Subcutaneous adipose tissue (tissue), 4 donors: ENCODE results near the gene CHST8. TPM values are rescaled to one million over a fixed set of nuclear protein-coding genes. Genes with fewer than 3 reads are reported as not detected.

Experiments used
- total RNA-seq, 4 donors: library from RNA; depleted of rRNA; stranded (reverse); fragments of >200 nt; gene quantifications; one replicate each; pipeline ENCODE4 v1.1.0, GENCODE V29; 2016
- TF ChIP-seq, protein P1 (sequence below): fragments of 450-650 bp; IDR thresholded peaks from one replicate; pipeline ENCODE4 v1.5.1; 2016; ENCODE audit warnings: low read depth, mild to moderate bottlenecking, control low read depth, antibody characterized with exemption, moderate library complexity

CHST8 gene
- total RNA-seq, 4 donors from 2014 or later, result 0.49 to 4.0 (median 0.70) TPM

DNA sequence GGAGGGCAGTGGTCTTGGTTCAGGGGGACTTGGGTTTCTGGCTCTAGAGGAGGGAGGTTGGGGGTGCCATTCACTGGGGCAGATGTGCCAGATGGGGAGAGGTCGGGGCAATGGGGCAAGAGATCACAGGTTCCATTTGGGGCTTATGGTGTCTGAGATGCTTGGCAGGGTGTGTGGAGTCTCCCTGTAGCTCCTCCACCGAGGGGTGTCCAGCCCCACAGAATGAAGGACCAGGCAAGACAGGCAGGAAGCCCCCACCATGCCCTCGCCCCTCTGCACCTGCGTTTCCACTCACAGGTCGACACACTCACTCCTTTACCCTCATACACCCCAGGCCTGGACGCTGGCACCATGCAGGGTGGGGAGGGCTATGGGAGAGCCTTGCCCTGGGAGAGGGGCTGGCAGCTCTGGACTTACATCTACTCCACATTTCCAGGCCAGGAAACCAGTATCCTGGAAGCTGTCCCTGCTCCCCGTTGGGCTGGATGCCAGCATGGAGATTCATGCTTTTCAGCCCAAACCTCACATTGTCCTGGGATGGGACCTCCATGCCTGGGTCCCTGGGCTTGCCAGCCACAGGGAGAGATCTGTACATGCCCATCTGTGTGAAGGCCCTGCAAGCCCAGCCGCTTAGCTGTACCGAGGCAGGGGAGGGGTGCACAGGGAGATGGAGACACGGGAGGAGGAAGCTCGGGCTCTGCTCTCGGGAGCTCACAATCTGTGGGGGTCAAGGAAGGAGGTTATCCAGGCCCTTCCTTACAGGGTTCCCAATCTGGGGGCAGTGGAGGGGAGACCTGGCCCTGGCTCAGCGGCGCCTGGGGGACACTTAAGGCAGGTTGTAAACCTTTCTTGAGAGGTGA lies 77.1 kb downstream of the CHST8 start:
- TF ChIP-seq, protein P1, sequence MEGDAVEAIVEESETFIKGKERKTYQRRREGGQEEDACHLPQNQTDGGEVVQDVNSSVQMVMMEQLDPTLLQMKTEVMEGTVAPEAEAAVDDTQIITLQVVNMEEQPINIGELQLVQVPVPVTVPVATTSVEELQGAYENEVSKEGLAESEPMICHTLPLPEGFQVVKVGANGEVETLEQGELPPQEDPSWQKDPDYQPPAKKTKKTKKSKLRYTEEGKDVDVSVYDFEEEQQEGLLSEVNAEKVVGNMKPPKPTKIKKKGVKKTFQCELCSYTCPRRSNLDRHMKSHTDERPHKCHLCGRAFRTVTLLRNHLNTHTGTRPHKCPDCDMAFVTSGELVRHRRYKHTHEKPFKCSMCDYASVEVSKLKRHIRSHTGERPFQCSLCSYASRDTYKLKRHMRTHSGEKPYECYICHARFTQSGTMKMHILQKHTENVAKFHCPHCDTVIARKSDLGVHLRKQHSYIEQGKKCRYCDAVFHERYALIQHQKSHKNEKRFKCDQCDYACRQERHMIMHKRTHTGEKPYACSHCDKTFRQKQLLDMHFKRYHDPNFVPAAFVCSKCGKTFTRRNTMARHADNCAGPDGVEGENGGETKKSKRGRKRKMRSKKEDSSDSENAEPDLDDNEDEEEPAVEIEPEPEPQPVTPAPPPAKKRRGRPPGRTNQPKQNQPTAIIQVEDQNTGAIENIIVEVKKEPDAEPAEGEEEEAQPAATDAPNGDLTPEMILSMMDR, result no peak

DNA sequence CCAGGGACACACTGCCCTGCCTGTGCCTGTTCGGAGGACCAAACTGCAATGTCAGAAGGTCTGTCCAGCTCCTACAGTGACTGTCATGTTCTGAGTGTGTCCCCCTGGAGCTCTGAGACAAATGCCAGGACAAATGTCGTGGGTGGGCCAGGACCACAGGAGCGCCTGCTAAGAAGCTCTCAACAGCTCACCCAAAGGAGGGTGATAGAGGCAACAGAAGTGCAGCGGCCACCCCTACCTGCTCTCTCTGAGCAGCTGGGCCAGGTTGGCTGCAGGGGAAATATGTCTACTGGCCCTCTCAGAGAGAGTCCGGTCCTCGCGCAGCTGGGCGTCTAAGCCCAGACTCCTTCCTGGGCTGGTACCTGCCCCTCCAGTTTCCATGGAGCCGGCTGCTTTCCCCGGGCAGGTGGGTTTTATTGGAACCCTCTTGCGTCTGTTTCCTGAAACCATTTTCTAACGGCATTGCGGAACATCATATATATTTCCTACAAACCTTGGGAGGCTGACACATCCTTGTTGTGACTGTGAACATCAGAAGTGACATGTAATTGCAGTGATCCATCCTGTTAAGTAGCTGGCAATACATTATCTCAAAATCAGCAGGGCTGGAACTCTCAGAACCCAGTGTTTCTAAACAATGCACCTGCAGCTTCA lies 78.1 kb downstream of the CHST8 start:
- TF ChIP-seq, protein P1, result no peak

DNA sequence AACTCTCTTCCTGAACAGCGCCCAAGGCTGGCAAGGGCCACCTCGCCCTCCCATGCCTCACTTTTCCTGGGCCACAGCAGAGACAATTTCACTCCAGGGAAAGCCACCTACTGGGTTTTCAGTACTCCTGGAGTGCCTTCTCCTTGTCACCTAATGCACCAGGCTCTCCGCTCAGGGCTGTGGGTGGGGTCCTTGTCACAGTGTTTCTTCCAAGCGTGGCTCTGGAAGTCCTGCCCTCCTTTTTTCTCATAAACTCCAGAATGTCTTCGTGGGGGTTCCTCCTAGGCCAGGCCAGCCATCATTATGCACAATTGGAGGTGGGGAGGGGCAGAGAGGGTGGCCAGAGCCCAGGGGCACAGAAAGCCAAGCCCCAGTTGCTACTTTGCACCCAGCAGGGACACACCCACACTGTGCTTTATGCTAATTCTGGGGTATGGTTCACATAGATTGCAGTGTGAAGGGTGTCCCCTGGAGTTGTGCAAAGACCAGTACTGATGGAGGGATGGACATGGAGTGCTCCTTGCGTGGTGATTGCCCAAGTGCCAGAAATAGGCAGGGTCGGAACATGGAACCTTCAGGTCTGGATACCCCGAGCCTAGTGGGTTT lies 78.8 kb downstream of the CHST8 start:
- TF ChIP-seq, protein P1, result no peak

DNA sequence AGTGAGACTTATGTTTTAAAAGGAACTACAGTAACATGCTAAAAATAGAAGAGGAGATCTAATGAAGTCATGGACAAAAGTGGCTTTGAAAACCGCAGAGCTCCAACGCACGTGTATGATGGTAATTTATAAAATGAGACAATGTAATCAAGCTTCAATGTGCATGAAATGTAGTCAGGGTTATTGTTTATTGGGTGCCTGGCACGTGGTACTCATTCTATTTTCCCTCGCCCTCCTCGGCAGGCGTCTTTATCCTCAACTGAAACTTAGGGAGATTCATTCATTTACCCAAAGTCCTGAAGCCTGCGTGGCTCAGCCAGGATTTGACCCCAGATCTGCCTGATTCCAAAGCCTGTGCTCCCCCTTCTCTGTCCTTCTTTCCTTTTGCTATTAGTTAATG lies 79.8 kb downstream of the CHST8 start:
- TF ChIP-seq, protein P1, result no peak

DNA sequence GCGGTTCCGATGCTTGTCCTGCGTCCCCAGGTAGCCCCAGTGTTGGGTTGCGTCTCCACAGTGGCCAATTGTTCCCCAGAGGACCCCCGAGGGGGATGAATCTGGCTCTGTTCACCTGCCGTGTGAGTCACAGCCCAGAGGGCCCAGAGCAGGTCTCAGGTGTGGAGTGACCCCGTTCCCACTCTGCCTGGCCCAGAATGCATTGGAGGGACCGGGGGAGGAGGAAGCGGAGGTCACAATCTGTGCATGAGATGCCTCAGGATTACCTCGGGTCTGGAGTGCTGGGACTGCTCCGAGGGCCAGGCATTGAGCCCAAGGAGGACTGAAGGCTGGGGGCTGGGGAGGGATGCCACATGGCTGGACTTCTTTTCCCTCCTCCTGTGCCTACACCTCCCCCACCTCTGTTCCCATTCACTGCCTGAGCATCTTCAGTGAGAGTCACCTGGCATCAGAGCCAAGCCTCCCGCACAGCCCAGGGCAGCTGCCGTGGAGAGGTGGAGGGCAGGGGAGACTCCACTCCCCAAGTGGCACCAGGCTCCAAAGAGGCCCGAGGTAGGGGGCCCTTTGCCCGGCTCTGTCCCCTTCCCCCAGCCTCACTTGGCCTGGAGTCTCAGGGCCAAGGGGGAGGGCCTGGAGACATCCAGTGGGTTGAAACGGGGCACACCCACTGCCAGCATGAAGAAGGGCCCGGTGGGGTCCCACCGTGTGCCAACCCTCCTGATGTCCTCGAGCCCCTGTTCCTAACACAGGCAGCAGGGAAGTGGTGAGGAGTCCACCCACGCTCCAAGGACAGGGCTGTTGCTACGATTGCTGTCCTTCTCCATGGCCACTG lies 81.1 kb downstream of the CHST8 start:
- TF ChIP-seq, protein P1, result no peak

DNA sequence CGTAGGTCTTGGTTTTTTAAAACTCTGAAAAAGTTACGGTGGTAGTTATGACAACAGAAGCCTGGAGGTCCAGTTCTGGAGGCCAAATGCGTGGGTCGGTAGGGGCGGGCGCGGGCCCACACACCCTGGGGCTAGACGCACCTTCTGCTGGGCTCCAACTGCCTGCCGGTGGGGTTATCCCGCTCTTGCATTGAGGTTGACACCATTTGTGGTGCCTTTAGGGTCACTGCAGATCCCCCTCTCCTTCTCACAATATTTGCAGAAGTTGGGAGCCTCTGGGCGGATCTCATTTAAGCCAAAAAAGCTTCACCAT lies 81.6 kb downstream of the CHST8 start:
- TF ChIP-seq, protein P1, result no peak
